ENCODE data around the gene FAF1.

DNA sequence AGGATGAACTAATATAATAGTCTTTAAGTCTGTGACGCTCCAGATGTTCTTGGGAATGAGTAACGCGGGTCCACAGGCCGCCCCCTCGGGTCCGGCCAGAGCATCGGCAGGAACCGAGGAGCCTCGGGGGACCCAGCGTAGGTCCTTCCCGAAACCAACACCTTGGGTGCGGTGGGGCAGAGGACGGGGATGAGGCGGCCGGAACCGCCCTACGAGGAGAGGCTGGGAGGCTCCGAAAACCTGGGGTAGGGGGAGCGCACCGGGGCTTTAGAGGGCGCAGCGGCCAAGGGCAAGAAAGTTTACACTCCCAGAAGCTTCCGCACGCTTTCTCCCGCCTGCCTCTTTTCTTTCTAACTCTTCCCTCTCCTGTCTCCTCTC lies 543.9 kb downstream of the FAF1 start:
- no peak for TF ChIP-seq GATA3 (IDR thresholded peaks at IDR 0.05; ENCODE audit: low read depth, low read length)
- TF ChIP-seq GATA2 (IDR thresholded peaks at IDR 0.05; ENCODE audit: low read depth, low read length), result no peak

All from SH-SY5Y (cell line).